ENCODE measurements around the gene SEMA4D.

The SEMA4D gene

DNA sequence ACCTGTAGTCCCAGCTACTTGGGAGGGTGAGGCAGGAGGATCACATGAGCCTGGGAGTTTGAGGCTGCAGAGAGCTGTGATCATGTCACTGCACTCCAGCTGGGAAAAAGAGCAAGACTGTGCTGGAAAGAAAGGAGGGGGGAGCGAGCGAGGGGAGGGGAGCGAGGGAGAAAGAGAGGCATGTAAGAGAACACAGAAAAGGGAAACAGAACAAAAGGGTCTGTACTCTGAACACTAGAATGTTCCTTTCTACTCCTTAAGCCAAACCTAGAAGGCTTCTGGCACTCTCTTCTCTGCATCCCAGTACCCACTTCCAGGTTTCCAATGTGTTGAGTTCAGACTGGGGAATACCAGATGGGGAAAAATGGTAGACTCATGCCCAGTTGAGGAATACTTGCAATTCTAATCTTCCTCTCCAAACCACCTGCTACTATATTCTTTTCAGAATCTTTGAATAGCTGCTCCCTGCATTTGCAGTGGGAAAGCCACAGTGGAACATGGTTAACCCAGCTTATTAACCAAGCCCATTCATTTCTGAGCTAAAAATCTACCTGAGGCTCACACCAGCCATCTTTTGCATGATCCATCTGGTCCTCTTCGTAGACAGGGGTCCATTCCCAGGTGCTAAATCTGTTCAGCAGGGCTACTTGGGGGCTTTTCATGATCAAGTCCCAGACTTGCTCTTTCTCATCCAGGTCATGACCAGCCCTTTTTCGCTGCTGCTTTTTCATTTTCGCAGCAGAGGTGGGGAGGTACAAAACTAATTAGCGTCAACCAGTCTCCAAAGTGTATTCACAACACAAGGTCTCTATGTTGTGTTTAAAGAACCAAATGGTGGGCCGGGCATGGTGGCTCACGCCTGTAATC is 34.9 kb downstream of the SEMA4D start:
- no peak for DNase-seq

DNA sequence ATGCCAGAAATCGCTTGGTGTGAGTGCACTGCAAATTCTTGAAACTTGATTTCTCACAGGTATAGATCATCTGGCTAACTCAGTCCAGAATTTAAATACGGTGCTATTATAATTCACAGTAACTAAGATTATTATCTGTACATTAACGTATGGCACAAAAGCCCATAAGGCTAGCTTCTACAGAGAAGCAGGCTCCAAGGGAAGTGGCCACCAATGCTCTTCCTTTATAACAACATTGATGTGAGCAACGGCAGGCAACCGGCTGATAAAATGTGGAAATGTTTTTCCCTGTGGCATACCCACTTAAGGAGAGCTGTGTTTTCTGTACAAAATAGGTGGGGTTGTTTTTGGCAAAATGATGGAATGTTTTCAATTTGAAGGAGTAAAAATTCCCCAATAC is 35.7 kb downstream of the SEMA4D start:
- no peak for DNase-seq

DNA sequence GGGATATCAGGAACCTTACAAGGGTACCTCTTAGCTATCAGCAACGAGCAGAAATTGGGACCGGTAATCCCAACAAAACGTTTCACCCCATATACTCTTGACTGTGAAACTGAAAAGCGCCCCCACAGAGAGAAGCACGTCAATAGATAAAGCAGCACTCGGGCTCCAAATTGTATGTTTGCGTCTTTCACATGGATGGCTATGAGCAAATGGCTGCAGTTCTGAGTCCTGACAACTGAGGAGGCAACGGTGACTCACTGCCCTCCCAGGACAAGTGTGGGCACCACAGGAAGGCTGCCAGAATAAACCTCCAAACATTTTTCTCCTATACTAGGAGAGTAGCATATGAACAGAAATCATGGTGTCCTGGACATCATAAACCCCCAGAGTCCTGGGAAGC is 36.6 kb downstream of the SEMA4D start:
- DNase-seq = peak; percentile 64

DNA sequence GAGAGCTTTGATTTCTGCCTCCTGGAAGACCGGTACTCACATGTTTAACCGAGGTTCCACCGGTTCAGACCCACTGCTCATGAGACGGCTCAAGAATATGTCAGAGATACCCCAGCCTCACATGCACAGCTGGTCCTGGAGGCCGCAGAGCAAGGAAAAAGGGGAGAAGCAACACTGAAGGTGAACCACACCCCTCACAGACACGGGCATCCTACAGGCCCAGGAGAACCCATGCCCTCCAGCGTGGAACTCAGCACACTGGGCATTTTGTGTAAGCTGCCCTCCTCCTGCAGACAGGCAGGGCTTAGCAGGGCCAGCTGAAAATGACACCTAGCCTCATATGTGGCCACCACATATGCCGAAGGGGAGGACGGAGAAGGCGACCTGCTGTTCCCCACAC is 37.4 kb downstream of the SEMA4D start:
- DNase-seq = no peak

DNA sequence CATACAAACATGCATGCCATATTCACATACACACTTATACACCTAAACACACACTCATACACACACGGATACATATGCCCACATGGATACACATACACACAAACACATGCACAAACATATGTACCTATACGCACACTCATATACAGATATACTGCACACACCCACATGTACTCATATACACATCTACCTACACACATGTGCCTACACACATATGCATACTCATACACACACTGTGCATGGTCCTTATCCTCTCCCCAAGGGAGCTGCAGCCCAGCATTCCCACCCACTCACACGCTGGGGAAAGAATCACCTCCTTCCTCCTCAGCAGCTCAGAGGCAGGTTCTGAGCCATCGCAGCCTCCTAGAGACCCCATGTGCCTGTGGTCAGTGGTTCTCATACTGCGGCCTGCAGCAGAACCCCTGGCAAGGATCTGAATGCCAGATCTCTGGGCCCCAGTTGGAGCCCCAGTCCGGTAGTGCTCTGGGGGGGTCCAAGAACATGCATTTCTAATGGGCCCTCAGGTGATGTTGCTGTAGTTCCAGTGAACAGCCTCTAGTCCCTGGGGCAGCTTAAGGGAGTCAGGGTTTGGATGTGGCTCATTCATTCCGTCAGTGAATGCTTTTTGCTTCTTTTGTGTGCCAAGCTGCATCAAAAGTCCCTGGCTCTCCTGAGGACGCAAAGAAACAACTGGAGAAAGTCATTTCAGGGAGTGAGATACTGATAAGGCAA is 39.0 kb downstream of the SEMA4D start:
- no peak for DNase-seq

DNA sequence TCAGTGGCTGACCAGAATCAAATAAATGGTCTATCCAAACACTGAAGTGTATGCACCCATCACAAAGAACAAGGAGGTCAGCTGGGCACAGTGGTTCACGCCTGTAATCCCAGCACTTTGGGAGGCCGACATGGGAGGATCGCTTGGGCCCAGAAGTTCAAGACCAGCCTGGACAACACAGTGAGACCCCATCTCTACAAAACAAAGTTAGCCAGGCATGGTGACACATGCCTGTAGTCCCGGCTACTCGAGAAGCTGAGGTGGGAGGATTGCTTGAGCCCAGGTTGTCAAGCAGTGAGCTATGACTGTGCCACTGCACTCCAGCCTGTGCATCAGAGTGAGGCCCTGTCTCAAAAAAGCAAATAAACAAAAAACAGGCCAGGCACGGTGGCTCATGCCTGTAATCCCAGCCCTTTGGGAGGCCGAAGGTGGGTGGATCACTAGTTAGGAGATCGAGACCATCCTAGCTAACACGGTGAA is 40.5 kb downstream of the SEMA4D start:
- no peak for DNase-seq

DNA sequence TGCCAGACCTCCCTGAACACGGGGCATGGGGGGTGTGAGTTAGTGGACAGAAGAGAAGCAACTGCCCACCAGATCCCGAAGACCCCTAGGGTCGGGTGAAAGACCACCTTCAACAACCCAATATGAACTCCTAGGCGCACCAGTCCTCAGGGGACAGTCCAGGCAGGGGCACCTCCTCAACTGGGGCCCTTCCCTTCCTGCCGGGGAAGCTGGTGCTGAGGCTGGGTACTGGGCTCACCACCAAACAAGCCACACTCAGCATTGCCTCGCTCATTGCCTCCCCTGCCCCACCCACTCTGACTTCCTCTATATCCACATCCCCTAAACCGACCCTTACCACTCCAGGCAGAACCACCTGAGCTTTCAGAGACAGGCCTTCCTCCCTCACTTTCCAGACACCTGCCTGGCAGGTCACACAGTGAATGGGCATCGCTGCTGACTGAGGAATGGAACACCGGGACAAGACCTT is 42.5 kb downstream of the SEMA4D start:
- DNase-seq = no peak

DNA sequence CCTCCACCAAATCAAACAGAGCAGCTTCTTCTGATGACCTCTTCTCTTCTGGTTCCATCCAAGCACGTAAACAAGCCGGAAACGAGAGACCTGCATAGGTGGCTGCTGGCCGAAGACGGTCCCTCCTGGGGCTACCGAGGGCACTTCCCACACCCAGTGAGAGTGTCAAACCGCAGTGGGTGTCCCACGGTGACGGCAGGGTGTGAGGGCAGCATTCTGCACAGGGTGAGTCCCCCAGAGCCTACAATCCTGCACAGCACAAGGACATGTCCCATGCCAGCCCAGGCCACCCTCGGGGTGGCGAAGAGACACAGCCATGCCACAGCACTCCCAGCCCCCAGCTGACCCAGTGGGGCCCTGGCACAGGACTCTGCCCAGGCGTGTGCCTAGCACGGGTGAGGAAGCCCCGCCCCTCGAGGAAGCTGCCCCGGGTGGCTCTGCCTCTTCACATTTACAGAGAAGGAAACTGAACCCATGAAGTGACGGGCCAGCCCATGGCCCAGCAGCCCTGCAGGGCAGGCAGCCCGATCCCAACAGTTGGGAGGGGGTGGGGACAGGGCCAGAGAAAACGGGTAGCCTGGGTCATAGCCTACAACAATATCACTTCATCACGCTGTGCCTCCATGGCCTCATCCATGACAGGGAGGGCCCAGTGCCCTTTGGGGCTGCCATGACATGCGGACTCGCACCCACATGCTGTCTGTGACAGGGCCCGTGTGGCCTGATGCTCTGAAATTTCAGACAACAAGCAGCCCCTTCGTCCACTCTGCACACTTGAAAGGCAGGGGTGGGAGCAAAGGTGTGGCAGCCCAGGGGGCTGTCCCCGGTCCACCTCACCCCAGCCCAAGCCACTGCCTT is 43.2 kb downstream of the SEMA4D start:
- DNase-seq = no peak

DNA sequence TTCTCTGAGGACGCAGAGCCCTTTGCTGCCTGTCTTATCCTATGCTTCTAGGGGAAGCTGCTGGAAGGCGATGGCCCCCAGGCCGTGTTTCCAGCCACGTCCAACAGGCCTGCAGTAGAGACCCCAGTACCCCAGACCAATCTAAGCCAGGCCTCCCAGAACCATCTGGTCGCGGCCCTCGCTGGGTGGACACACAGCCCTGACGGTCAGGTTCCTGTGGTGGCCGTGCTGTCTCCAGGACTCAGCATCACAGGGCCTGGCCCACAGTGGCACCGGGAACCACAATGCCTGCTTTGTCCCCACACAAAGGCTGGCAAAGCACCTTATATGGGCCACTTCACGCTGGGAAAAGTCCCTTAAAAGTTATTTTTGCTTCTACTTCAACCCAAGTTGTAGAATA is 44.5 kb downstream of the SEMA4D start:
- DNase-seq = no peak

DNA sequence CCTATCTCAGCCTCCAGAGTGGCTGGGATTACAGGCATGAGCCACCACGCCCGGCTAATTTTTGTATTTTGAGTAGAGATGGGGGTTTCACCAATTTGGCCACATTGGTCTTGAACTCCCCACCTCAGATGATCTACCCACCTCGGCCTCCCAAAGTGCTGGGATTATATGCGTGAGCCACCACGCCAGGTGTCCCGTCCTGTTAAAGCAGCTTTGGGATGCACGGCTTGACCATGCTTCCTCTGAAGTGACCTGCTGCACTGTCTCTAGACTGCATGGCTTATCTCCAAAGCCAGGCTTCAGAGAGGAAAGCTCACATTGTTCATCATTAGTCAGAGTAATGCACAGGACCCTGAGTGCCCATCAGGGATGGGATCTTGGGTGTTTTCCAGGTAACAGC is 45.4 kb downstream of the SEMA4D start:
- DNase-seq = no peak

DNA sequence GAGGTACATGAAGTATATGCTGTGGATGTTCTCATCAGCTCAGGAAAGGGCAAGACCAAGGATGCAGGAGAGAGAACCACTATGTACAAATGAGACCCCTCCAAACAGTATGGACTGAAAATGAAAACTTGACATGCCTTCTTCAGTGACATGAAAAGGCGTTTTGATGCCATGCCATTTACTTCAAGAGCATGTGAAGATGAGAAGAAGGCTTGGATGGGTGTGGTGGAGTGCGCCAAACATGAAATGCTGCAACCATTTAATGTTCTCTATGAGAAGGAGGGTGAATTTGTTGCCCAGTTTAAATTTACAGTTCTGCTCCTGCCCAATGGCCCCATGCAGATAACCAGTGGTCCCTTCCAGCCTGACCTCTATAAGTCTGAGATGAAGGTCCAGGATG is 47.7 kb downstream of the SEMA4D start:
- no peak for DNase-seq

DNA sequence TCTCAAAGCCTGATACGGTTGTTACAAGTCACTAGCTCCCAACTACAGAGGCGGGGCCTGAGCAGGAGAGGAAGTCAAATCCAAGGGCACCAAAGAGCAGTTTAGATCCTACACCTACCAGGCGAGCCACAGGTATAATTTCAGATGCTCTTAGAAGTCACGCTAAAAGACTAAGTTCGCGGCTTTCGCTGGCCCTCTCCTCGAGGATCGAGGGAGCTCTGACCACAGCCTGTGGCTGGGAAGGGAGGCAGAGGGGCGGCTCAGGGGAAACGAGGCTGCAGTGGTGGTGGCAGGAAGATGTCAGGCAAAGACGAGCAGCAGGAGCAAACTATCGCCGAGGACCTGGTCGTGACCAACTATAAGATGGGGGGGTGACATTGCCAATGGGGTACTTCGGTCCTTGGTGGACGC is 48.6 kb downstream of the SEMA4D start:
- DNase-seq = no peak

DNA sequence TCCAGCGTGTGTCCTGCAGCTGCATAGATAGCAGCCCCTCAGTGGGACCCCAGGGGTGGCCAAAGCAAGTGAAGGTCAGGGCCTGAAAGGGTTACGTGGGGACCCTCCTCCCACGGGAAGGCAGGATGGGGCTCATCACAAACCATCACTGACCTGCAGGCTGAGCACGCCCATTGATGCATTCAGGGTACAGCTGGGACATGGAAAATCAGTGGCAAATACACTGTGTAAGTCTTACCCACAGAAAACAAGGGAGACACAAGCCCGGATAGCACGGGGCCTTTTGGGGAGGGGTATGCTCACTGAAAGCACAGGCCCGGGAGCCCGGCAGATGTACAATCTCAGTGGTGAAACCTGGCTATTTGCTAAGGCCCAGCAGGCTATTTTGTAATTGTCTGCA is 49.1 kb downstream of the SEMA4D start:
- no peak for DNase-seq

DNA sequence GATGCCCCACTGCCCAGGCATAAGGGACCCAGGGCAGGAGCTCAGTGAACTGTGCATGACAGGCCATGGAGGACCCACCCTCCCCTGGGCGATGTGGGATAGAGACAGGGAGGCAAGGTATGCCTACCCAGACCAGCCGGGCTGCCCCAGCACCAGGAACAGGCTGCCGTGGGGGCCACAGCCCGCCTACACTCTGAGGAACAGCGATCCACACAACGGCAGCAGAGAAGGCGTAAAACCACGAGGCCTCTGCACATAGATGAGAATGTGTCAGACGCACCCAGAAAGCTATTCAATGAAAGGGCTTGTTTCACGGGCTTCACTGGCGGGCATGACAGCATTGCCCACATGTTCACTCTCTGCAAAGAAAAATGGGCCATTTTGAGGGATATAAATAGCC is 49.5 kb downstream of the SEMA4D start:
- DNase-seq = peak; percentile 70

DNA sequence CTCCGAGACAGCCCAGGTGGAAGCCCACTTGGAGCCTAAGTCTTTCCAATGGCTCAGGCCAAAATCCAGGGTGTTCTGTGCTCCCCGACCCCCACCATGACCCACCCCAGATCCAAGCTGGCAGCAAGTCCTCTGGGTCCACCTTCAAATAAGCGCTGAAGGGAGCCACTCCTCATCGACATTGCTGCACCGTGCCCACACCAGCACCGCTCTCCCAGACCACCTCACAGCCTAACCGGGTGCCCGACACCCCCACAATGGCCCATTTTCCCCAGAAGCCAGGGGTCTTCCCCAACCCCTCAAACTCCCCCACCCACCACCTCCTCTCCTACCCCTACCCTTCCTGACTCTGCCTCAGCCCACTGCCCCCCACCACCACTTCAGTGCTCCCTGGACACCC is 50.5 kb downstream of the SEMA4D start:
- no peak for DNase-seq

DNA sequence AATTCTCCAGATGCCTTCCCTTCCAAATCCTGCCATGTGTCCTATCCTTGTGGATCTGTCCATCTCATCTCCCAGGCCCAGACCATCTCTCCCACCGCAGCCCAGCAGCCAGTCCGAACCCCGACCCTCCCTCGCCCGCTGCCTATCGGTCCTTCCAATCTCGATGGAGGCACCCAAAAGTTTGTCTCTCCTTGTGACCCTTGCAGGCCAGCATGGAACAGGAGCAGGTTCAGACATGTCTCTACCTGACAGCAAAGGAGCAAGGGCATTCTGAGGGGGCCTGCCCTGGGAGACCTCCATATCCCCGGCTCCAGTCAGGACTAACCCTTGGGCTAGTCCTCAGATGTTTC is 51.0 kb downstream of the SEMA4D start:
- DNase-seq = no peak

DNA sequence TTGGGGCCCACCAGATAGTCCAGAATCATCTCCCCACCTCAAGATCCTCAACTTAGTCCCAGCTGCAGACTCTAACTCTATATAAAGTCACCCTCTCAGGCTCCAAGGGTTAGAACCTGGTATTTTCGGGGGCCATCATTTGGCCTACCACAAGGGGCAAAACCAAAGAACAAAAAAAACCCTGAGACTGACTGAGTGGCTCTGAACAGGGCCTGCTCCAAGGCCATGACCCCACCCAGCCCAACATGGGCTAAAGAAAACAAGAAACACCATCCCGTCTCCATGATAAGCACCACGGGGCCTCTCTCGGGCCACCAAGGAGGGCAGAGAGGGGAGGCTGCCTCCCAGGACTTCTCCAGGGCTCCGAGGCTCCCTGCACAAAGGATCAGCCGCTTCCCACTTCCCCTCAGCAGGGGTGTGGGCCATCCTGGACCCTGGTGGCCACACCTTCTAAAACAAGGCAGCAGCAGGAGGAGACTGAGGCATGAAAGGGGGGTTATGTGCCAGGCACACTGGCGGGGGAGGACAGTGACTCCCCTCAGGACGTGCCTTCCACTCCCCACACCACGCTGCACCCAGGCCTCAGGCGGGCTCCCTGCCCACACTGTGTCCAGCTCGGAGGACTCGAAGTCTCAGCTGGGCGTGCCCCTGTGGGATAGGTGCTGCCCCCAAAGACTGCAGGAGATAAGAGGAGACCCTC is 51.5 kb downstream of the SEMA4D start:
- DNase-seq = no peak

DNA sequence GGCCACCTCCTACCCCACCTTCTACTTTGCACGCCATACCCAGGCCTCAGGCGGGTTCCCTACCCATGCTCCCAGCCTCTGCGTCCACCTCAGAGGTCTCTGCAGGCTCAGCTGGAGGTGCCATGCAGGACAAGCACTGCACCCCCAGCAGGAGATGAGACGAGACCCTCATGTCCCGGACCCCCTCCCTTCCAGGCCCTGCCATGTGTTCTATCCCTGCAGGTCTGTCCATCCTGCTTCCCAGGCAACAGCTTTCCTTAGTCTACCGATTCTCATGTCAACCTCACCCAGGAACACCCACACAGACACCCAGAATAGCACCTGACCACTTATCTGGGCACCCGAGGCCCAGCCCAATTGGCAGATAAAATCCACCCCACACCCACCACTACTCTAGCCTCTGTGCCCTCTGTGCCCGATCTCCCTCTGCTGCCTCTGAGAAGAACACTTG is 52.1 kb downstream of the SEMA4D start:
- DNase-seq = no peak

DNA sequence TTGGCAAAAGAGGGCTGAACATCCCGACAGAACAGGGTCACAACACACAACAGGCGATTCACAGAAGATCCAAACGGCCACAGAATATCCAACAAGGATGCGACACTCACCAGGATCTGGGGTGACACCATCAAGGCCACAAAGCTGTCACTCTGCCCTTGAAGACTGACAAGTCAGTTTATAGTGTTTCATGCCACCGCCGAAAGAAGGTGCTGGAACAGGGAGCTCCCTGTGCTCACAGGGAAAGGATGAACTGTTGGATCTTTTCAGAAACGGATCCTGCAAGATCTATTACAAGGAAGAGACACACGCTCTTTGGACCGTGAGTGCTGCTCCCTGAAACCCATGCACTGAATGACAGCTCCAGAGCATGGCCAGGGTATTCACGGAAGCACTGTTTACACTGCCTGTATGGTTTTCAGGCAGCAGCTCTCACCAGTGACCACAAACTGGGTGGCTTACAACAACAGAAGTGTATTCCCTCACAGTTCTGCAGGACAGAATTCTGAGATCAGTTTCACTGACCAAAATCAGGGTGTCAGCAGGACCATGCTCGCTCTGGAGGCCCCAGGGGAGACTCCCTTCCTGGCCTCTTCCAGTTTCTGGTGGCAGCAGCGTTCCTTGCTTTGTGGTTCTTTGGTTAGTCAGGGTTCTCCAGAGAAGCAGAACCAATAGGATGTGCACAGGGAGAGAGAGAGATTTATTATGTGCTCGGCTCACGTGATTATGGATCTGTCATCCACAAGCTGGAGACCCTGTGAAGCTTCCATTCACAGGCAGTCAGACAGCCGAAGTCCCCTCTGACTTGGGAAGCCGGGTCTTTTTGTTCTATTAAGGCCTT is 52.8 kb downstream of the SEMA4D start:
- DNase-seq = no peak

DNA sequence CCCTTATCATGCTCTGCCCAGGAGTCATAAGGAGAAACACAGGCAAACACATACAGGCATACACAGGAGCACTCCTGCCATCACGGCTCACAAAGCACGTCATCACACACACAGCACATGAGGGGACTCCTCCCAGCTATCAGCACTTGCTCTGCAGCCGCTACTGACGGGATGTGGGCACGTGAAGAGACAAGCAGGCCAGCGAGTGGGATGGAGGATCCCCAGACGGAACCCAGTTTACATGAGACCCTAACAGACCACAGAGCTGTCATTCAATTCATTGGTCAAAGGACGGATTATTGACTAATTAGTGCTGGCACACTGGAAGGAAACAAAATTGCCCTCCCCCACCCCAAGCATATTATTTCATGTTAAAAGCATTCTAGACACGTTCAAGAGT is 53.6 kb downstream of the SEMA4D start:
- peak; percentile 68 for DNase-seq

DNA sequence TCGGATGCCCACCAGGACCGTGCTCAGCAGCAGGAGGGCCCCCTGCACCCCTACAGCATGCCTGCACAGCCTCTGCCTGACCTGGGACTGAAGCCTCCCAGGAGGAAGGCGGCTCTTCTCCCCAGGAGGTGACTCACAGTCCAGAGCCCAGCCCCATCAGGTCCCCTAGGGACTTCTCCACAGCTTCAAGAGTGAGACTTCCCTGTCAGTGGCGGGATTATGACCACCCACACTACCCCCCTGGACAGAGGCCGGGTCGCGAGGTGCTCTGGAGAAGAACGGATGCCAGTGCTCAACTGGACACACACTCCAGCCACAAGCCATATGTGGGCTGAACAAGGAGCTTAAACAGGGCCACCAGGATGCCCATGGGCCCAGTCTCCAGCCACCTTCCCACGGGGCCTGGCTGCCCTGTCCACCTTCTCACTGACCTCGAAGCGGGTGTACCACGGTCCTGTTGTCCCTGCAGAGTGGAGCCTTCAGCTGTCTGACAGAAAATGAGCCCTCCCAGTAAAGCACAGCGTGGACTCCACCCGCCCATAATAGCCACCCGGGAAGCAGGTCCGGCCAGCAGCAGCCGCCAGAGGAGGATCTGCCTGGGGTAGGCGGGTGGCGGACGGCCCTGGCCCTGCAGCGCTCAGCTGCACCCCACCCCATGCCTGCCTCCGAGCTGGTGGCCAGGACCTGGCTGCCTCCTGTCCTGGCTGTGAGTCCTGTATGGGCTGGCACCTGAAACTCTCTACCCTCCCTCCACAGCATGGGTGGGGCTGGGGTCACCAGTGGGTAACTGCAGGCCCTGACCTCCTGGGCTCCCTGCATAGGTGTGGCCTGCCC is 54.7 kb downstream of the SEMA4D start:
- DNase-seq = no peak

Measured in stimulated activated CD8-positive, alpha-beta memory T cell treated with anti-CD3 and anti-CD28 coated beads, Interleukin-4, amount 100 ng/mL, for 48 hours (primary cell).